ENCODE data around the gene HMGXB4. TPM values are rescaled to one million over a fixed set of nuclear protein-coding genes. Genes with fewer than 3 reads are reported as not detected.

The HMGXB4 gene
- total and polyA plus RNA-seq, 2 experiments from 2014 or later, result 34.7 to 64.9 TPM

DNA sequence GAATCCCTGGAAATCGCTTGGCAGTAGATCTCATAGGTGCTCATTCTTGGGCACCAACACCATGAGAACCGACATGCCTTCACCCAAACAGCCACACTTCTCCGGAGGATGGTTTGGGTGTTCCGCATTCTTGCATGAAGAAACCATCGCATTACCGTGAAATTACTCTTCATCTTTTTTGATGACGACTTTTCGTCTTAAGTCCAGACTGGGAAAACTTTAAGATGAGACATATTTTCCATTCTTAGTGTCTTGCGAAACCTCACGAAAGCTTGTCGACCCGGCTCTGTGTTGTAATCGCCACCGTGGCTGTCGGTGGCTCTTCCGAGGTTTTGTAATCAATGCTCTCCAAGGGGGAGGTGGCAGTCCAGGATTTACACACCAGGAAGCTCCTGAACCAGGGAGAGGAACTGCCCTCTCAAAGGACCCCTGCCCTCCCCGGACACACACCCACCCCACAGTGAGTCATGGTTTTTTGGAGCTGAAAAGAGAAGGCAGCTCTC, 44.1 kb downstream of the HMGXB4 start:
- no peak overlapping the region for H2AFZ ChIP-seq
- H3K79me2 ChIP-seq (replicated peaks; ENCODE audit: insufficient read depth), result no peaks in the 10 kb centered on the region; the same call in 1 of the 2 replicates
- no peak overlapping the region for H3K4me2 ChIP-seq
- no peak for ATAC-seq
- peaks cover 18% of the 10 kb centered on the region for H3F3A ChIP-seq (replicated peaks; ENCODE audit: low read depth)
- peaks cover 5% of the 10 kb centered on the region for H3K4me1 Mint-ChIP-seq
- H3K27ac Mint-ChIP-seq, result no peak overlapping the region
- H3K27me3 ChIP-seq (ENCODE audit: insufficient read depth), result no peaks in the 10 kb centered on the region
- no peaks in the 10 kb centered on the region for H3K36me3 Mint-ChIP-seq (ENCODE audit: low read depth)
- no peak overlapping the region for H3K4me3 ChIP-seq
- peaks cover 13% of the 10 kb centered on the region for H3K27me3 Mint-ChIP-seq (ENCODE audit: insufficient read depth, low read depth, poor library complexity)
- TF ChIP-seq CREB1 (CRISPR knock-in tag; IDR thresholded peaks at IDR 0.05; ENCODE audit: low read depth), result no peak
- no peak for TF ChIP-seq ZNF114 (CRISPR knock-in tag; IDR thresholded peaks at IDR 0.05)
- TF ChIP-seq POLR2AphosphoS5 (IDR thresholded peaks at IDR 0.05; ENCODE audit: low read depth), result no peak
- no peak for TF ChIP-seq JUNB (IDR thresholded peaks at IDR 0.05; ENCODE audit: unreplicated experiment)
- TF ChIP-seq CTCF (conservative IDR thresholded peaks at IDR 0.05; ENCODE audit: low read depth in 2 of 2), result no peak
- TF ChIP-seq, protein P1, sequence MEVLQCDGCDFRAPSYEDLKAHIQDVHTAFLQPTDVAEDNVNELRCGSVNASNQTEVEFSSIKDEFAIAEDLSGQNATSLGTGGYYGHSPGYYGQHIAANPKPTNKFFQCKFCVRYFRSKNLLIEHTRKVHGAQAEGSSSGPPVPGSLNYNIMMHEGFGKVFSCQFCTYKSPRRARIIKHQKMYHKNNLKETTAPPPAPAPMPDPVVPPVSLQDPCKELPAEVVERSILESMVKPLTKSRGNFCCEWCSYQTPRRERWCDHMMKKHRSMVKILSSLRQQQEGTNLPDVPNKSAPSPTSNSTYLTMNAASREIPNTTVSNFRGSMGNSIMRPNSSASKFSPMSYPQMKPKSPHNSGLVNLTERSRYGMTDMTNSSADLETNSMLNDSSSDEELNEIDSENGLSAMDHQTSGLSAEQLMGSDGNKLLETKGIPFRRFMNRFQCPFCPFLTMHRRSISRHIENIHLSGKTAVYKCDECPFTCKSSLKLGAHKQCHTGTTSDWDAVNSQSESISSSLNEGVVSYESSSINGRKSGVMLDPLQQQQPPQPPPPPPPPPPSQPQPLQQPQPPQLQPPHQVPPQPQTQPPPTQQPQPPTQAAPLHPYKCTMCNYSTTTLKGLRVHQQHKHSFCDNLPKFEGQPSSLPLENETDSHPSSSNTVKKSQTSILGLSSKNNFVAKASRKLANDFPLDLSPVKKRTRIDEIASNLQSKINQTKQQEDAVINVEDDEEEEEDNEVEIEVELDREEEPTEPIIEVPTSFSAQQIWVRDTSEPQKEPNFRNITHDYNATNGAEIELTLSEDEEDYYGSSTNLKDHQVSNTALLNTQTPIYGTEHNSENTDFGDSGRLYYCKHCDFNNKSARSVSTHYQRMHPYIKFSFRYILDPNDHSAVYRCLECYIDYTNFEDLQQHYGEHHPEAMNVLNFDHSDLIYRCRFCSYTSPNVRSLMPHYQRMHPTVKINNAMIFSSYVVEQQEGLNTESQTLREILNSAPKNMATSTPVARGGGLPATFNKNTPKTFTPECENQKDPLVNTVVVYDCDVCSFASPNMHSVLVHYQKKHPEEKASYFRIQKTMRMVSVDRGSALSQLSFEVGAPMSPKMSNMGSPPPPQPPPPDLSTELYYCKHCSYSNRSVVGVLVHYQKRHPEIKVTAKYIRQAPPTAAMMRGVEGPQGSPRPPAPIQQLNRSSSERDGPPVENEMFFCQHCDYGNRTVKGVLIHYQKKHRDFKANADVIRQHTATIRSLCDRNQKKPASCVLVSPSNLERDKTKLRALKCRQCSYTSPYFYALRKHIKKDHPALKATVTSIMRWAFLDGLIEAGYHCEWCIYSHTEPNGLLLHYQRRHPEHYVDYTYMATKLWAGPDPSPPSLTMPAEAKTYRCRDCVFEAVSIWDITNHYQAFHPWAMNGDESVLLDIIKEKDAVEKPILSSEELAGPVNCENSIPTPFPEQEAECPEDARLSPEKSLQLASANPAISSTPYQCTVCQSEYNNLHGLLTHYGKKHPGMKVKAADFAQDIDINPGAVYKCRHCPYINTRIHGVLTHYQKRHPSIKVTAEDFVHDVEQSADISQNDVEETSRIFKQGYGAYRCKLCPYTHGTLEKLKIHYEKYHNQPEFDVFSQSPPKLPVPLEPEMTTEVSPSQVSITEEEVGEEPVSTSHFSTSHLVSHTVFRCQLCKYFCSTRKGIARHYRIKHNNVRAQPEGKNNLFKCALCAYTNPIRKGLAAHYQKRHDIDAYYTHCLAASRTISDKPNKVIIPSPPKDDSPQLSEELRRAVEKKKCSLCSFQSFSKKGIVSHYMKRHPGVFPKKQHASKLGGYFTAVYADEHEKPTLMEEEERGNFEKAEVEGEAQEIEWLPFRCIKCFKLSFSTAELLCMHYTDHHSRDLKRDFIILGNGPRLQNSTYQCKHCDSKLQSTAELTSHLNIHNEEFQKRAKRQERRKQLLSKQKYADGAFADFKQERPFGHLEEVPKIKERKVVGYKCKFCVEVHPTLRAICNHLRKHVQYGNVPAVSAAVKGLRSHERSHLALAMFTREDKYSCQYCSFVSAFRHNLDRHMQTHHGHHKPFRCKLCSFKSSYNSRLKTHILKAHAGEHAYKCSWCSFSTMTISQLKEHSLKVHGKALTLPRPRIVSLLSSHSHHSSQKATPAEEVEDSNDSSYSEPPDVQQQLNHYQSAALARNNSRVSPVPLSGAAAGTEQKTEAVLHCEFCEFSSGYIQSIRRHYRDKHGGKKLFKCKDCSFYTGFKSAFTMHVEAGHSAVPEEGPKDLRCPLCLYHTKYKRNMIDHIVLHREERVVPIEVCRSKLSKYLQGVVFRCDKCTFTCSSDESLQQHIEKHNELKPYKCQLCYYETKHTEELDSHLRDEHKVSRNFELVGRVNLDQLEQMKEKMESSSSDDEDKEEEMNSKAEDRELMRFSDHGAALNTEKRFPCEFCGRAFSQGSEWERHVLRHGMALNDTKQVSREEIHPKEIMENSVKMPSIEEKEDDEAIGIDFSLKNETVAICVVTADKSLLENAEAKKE (CRISPR knock-in tag; IDR thresholded peaks at IDR 0.05), result no peak
- TF ChIP-seq NANOG (IDR thresholded peaks at IDR 0.05; ENCODE audit: borderline replicate concordance), result no peak
- TF ChIP-seq EZH2phosphoT487 (IDR thresholded peaks at IDR 0.05; ENCODE audit: unreplicated experiment), result no peak
- TF ChIP-seq ZNF331 (CRISPR knock-in tag; IDR thresholded peaks at IDR 0.05; ENCODE audit: low read depth), result no peak
- TF ChIP-seq EZH2 (IDR thresholded peaks at IDR 0.05; ENCODE audit: low read depth, unreplicated experiment), result no peak
- TF ChIP-seq, protein P2, sequence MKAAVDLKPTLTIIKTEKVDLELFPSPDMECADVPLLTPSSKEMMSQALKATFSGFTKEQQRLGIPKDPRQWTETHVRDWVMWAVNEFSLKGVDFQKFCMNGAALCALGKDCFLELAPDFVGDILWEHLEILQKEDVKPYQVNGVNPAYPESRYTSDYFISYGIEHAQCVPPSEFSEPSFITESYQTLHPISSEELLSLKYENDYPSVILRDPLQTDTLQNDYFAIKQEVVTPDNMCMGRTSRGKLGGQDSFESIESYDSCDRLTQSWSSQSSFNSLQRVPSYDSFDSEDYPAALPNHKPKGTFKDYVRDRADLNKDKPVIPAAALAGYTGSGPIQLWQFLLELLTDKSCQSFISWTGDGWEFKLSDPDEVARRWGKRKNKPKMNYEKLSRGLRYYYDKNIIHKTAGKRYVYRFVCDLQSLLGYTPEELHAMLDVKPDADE (IDR thresholded peaks at IDR 0.05), result no peak
- no peak for TF ChIP-seq REST (IDR thresholded peaks at IDR 0.05; ENCODE audit: unreplicated experiment)
- TF ChIP-seq STAT1 (IDR thresholded peaks at IDR 0.05; ENCODE audit: unreplicated experiment), result no peak
- no peaks in the 10 kb centered on the region for H3K9me3 Mint-ChIP-seq
- peaks cover 5% of the 10 kb centered on the region for H4K20me1 ChIP-seq (replicated peaks; ENCODE audit: insufficient read depth)
- no peaks in the 10 kb centered on the region for H3K4me1 ChIP-seq (ENCODE audit: insufficient read depth)
- H3K9me2 ChIP-seq (ENCODE audit: insufficient read depth), result no peaks in the 10 kb centered on the region
- no peak overlapping the region for H3K27ac ChIP-seq (ENCODE audit: low read depth)
- H3K36me3 ChIP-seq (ENCODE audit: insufficient read depth), result peaks cover 2% of the 10 kb centered on the region; the same call in 1 of the 2 replicates
- H3K4me3 Mint-ChIP-seq, result peak overlapping the region; percentile 88; the same call in 2 of the 3 replicates
- DNase-seq (ENCODE audit: low spot score), result peak; percentile 31
